Measurements from ENCODE around the gene CUL1.

CUL1 gene

DNA sequence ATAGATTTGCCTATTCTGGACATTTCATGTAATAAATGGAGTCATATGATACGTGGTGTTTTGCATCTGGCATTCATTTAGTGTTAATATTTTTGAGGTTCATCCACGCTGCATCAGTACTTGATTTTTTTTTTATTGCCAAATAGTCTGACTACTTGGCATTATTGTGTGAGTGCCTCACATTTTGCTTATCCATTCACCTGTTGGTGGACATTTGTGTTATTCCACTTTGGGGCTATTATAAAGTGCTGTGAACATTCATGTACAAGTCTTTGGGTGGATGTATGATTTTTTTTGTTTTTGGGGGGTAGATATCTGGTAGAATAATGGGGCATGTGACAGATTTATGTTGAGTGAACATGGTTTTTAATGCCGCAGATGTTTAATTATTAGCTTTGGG is 19.7 kb downstream of the CUL1 start:
- DNase-seq (ENCODE audit: low spot score), result no peak

- no peak for DNase-seq (ENCODE audit: low spot score)
Measured at GRCh38 chr7:148719753-148720152, 21.1 kb downstream of the CUL1 start.

DNA sequence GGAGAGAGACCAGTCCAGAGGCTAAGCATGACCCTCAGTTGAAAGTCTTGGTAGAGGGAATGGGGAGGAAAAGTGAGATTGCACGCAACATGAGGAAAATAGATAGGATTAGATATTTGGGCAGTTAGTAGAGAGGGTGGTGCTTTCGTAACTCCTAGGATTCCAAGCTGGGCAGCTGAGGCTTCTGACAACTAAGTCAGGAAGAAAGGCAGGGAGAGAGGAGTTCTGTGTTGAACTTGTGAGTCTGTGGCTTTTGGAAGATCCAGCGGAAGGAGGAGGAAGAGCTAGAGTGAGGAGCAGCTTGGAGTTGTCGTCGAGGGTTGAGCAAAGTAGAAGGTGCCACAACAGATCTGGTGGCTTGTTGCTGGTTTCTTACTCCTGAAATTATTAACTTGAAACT is 21.8 kb downstream of the CUL1 start:
- DNase-seq (ENCODE audit: low spot score), result no peak

- DNase-seq (ENCODE audit: low spot score), result no peak
Measured at GRCh38 chr7:148721390-148721789, 22.7 kb downstream of the CUL1 start.

DNA sequence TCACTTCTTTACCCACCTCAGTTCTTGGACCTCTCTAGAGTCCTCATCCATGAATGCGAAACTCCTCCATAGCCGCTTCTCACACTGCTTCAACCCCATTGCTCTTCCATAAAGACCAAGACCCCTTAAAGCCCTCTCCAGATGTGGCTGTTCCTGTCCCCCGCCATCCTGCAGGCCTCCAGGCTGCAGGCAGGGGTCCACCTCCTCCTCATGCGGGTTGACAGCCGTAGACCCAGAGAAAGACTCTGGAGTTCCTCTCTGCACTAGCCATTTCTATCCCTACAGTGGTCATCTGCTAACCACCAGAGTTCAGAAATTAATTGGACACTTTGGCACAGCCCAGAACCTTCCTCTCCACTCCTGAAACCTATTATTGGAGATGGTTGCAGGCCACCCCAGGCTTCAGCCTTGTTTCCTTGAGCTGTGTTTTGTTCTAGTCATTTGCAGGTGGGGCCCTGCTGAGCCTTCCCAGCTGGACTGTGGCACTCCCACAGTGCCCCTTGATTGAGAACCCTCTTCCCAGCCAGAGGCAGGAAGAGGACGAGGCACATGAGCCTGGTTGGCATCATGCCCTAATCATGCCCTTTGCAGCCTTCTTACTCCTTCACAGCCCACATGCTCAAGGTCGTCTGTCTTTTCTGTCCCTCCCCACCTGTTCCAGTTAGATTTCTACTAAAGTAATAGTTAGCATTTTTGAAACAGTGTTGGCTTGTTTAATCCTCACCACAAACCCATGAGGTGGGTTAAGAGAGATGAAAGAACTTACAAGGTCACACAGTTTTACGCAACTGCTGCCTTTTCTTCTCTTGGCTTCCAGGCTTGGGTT is 23.9 kb downstream of the CUL1 start:
- DNase-seq (ENCODE audit: low spot score), result no peak

DNA sequence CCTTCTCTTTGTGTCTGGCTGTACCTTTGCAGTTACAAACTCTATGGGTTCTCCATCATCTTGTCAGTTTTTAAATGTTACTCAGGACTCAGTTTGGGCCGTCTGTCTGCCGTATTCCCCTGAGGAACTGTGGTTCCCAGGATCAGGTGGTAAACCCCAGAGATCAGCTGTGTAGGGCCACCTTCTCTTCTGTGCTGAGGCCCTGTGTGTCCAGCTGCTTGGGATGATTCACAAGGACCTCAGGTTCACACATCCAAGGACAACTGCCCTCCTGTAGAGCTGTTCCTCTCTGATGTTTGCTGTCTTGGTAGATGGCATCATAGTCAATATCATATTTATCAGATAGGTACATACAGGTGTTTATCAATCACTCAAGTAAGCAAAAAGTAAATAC is 24.5 kb downstream of the CUL1 start:
- no peak for DNase-seq (ENCODE audit: low spot score)

DNA sequence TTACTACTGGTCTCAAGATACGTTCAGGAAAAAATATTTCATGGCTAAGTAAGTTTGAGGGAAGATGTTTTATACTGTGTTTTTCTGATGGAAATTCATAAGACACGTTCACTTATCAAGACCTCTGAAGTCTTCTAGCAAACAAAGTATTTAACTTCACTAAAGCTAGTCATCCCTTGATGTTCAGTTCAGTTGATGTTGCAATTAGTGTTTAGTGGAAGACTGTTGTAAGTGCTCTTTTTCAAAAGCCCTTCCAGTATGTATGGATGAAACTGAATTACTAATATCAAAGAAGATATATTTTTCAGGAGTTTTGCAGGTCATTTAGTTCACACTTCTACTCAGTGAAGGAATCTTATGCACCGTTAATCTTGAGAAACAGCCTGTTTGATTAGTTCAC is 25.1 kb downstream of the CUL1 start:
- no peak for DNase-seq (ENCODE audit: low spot score)

- no peak for DNase-seq (ENCODE audit: low spot score)
Measured at GRCh38 chr7:148726385-148726784, 27.7 kb downstream of the CUL1 start.

DNA sequence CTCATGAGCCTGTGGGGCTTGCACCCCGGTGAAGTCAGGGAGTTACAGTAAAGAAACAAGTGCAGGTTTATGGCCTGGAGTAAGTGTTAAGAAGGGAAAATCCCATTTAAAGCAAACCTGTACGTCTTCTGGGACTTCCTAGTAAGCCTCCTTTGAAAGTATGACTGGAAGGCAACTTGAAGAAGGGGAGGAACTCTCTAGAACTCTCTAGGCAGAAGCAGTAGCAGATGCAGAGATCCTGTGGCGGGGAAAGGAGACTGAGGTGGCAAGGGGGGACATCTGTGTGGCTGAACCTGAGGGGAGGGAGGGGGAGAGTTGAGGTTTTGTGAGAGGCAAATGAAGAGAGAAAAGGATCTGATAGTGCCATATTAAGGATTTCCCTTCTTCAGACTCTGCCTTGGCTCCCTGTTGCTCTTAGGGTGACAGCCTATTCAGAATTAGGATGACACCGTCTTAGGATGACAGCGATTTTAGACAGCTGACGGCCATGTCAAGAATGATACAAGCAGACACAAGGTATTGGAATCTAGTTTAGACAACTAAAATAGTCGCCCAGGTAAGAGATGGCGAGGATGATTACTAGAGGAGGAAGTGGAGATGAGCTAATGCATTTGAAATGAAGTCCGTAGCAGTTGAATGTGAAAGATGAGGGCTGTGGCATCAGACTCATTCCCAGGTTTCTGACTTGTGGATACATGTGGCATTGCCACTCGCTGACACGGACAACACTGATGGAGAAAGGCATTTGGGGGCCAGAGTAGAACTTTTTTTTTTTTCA is 29.0 kb downstream of the CUL1 start:
- no peak for DNase-seq (ENCODE audit: low spot score)

GRCh38 chr7:148729984-148730733 is 31.5 kb downstream of the CUL1 start:
- DNase-seq (ENCODE audit: low spot score), result no peak

DNA sequence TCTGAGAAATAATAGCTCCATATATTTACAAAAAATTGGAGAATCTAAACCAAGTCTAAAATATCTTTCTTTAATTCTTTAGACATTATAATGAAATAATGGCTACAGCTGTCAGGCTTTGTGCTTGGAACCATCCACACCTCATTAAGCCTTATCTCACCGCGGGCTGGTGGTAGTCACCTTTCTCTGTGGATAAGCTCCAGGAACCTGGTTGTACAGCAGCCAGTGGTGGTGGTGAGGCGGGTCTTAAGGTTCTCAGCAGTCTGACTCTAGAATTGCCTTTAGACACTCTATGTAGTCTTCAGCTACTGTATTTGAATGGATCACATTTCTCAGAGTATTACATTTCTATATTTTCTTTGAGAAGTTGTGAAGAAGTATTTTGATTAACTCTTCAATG is 34.2 kb downstream of the CUL1 start:
- no peak for DNase-seq (ENCODE audit: low spot score)

GRCh38 chr7:148733496-148733895 is 34.8 kb downstream of the CUL1 start:
- DNase-seq (ENCODE audit: low spot score), result no peak

DNA sequence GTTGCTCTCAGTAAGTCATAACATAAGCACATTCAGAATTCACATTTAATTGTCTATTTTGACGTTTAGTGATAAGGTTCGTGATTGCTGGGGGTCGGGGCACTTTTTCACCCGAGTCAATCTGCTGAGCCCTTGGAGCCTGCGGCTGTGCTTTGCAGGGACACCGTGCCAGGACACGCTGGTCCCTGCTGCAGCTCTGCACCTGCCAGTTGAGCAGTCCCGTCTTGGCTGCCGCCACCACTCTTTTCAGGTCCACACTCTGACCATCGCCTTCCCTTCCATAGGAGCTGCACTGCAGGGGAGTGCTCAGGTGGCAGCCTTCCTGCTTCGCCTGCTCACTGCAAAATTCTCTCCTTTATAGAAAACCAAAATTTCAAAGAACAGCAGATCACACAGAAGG is 36.4 kb downstream of the CUL1 start:
- no peak for DNase-seq (ENCODE audit: low spot score)

- no peak for DNase-seq (ENCODE audit: low spot score)
Measured at GRCh38 chr7:148735967-148736366, 37.3 kb downstream of the CUL1 start.

GRCh38 chr7:148738737-148739535 is 40.2 kb downstream of the CUL1 start:
- no peak for DNase-seq (ENCODE audit: low spot score)

GRCh38 chr7:148746135-148746534 is 47.4 kb downstream of the CUL1 start:
- DNase-seq (ENCODE audit: low spot score), result no peak

DNA sequence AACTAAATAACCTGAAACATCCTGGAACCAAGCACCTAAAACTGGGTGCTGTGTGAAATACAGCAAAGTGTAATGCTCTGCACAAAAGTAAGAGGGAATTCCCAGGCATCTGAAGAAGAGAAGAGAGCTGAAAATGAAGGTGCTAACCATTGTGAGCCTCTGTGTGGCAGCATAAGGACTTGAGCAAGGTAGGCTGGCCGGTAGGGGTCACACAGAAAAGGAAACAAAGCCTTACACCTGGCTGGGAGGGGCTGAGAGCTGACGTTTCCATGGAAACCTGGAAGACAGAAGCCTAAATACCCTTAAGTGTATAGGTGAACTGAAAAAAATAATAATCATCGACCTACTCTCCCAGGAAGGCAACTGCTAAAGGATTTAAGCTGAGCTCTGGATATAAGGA is 48.6 kb downstream of the CUL1 start:
- no peak for DNase-seq (ENCODE audit: low spot score)

- no peak for DNase-seq (ENCODE audit: low spot score)
Measured at GRCh38 chr7:148750442-148751355, 52.0 kb downstream of the CUL1 start.

- DNase-seq (ENCODE audit: low spot score), result no peak
Measured at GRCh38 chr7:148753224-148753623, 54.5 kb downstream of the CUL1 start.

- DNase-seq (ENCODE audit: low spot score), result no peak
Measured at GRCh38 chr7:148754912-148755311, 56.2 kb downstream of the CUL1 start.

All from left forelimb (tissue), 1 donor.